Measurements from ENCODE around the gene GRID1.

- no peak for TF ChIP-seq CTCF (IDR thresholded peaks at IDR 0.05)
- no peak for TF ChIP-seq POLR2A (IDR thresholded peaks at IDR 0.05)
Observed at GRCh38 chr10:86304436-86304835, 62.2 kb downstream of the GRID1 start.
